Measurements from ENCODE around the gene POP4.

POP4 gene

DNA sequence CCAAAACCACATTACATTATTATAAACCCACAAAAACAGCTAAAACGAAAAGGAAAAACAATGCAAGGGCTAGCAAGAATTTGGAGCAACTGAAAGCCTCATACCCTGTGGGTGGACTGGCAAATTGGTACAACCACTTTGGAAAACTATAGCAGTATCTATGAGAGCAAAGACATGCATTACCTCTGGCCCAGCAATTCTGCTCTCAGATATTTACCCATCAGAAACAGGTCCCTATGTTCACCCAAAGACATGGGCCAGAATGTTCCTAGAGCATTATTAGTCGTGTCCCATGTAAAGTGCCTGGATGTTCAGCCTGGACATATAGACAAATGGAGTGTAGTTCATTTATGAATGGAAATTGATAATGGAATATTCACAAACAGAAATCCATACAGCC is 27.9 kb downstream of the POP4 start:
- Histone ChIP-seq H2BK12ac (ENCODE audit: low read length in 2 of 2) (no peak overlapping the region), H3K14ac (ENCODE audit: low read length in 2 of 2) (no peak overlapping the region), H3K9ac (ENCODE audit: low read length) (no peak overlapping the region), H3K4me3 (ENCODE audit: insufficient read depth in 1 of 2, low read depth in 1 of 2, low read length in 2 of 2) (no peak overlapping the region), H2AFZ (ENCODE audit: low read depth, low read length) (no peak overlapping the region), H3K23ac (ENCODE audit: low read length in 2 of 2) (no peak overlapping the region), H2BK120ac (ENCODE audit: low read depth, low read length) (no peak overlapping the region), H4K91ac (ENCODE audit: low read length) (no peak overlapping the region), H3K79me1 (replicated peaks; ENCODE audit: low read length, poor library complexity, severe bottlenecking) (no peaks in the 10 kb centered on the region), H3K27me3 (ENCODE audit: control insufficient read depth in 1 of 2, insufficient read depth in 1 of 2, low read length in 2 of 2) (peaks cover 7 to 12% of the 10 kb centered on the region in 2 experiments), H3K4ac (ENCODE audit: low read depth in 1 of 2, low read length in 2 of 2) (no peak overlapping the region), H2BK5ac (ENCODE audit: low read depth, low read length, poor library complexity, severe bottlenecking) (no peak overlapping the region), H4K8ac (ENCODE audit: low read length) (no peak overlapping the region), H2BK15ac (ENCODE audit: low read depth, poor library complexity, severe bottlenecking) (no peak overlapping the region), H3K18ac (ENCODE audit: low read depth in 1 of 2, low read length in 2 of 2) (no peak overlapping the region), H3K9me3 (ENCODE audit: control insufficient read depth, low read length) (peaks cover 4% of the 10 kb centered on the region), H3K4me1 (ENCODE audit: control insufficient read depth, insufficient read depth, low read depth, low read length) (no peaks in the 10 kb centered on the region), H2AK5ac (ENCODE audit: low read length, severe bottlenecking) (no peak overlapping the region), H3K4me2 (ENCODE audit: low read length, poor library complexity, severe bottlenecking) (no peak overlapping the region), H3K36me3 (ENCODE audit: control insufficient read depth in 1 of 2, insufficient read depth in 2 of 2, low read depth in 1 of 2, low read length in 2 of 2) (no peaks in the 10 kb centered on the region), H3K27ac (ENCODE audit: low read length, poor library complexity, severe bottlenecking) (no peak overlapping the region)
- no peak for DNase-seq
- WGBS = 51% methylated on average over 2 of the region's 2 CpGs

DNA sequence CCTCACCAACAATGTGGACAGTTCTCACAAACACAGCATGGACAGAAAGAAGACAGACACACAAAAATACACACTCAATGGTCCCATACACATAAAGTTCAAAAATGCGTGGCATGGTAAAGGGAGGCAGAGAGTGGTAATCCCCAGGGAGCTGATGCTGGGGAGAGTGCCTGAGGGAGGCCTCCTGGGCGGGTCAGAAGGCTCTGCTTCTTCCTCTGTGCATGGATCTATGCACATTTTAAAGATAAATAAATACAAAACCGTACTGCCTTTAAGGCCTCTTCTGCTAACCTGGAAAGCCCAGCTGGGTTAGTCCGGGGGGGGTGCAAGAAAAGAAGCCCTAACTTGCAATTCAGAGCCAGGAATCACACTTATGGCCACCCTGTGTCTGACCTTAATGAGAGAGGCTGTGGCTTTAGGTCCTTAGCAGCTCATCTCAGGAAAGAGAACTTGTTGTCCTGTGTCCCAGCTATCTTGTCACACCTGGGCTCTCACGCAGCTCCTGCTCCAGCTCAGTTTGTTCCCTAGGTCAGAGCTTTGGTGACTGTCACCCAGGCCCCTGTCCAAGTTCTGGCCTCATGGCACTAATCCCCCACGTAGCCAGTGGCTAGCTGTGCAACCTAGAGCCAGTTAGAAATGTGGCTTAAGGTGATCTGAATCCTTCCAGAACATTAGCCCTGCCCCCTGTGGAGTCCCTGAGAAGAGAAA is 28.5 kb downstream of the POP4 start:
- H3K4ac ChIP-seq (ENCODE audit: low read depth in 1 of 2, low read length in 2 of 2) = no peak overlapping the region
- H2AK5ac ChIP-seq (ENCODE audit: low read length, severe bottlenecking) = no peak overlapping the region
- no peak overlapping the region for H2BK5ac ChIP-seq (ENCODE audit: low read depth, low read length, poor library complexity, severe bottlenecking)

DNA sequence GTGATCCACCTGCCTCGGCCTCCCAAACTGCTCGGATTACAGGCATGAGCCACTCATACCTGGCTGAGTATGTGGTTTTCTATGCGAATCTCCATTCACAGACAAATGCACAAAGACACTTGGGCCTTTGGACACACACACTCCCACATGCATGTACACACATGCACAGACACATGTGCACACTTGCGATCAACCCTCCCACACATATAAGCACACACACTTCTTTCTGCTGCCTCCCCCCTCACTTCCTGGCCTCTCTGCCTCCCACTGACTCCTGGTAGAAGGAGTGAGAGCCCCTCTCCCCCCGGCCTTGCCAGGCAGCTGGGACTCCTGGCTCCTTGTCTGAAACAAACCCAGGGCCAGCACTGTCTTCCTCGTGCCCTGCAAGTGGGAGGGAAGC is 29.9 kb downstream of the POP4 start:
- Histone ChIP-seq H3K4me3 (ENCODE audit: insufficient read depth in 1 of 2, low read depth in 1 of 2, low read length in 2 of 2) (no peak overlapping the region), H3K14ac (ENCODE audit: low read length in 2 of 2) (no peak overlapping the region), H2BK120ac (ENCODE audit: low read depth, low read length) (no peak overlapping the region), H3K27ac (ENCODE audit: low read length, poor library complexity, severe bottlenecking) (no peak overlapping the region), H4K91ac (ENCODE audit: low read length) (peak overlapping the region; percentile 18), H3K27me3 (ENCODE audit: control insufficient read depth in 1 of 2, insufficient read depth in 1 of 2, low read length in 2 of 2) (peaks cover 7 to 12% of the 10 kb centered on the region in 2 experiments), H3K18ac (ENCODE audit: low read depth in 1 of 2, low read length in 2 of 2) (no peak overlapping the region), H3K4me2 (ENCODE audit: low read length, poor library complexity, severe bottlenecking) (no peak overlapping the region), H3K9ac (ENCODE audit: low read length) (no peak overlapping the region), H3K79me1 (replicated peaks; ENCODE audit: low read length, poor library complexity, severe bottlenecking) (no peaks in the 10 kb centered on the region), H2AFZ (ENCODE audit: low read depth, low read length) (no peak overlapping the region), H4K8ac (ENCODE audit: low read length) (no peak overlapping the region), H2AK5ac (ENCODE audit: low read length, severe bottlenecking) (no peak overlapping the region), H2BK15ac (ENCODE audit: low read depth, poor library complexity, severe bottlenecking) (no peak overlapping the region), H3K9me3 (ENCODE audit: control insufficient read depth, low read length) (peaks cover 4% of the 10 kb centered on the region), H3K23ac (ENCODE audit: low read length in 2 of 2) (no peak overlapping the region), H2BK12ac (ENCODE audit: low read length in 2 of 2) (no peak overlapping the region), H2BK5ac (ENCODE audit: low read depth, low read length, poor library complexity, severe bottlenecking) (no peak overlapping the region), H3K36me3 (ENCODE audit: control insufficient read depth in 1 of 2, insufficient read depth in 2 of 2, low read depth in 1 of 2, low read length in 2 of 2) (no peaks in the 10 kb centered on the region), H3K4me1 (ENCODE audit: control insufficient read depth, insufficient read depth, low read depth, low read length) (no peaks in the 10 kb centered on the region), H3K4ac (ENCODE audit: low read depth in 1 of 2, low read length in 2 of 2) (no peak overlapping the region)
- 83% methylated on average over 6 of the region's 6 CpGs for WGBS
- no peak for DNase-seq

More for the DNA sequence above, 28.5 kb downstream of the POP4 start:
- Histone ChIP-seq H3K27me3 (ENCODE audit: control insufficient read depth in 1 of 2, insufficient read depth in 1 of 2, low read length in 2 of 2) (peaks cover 7 to 12% of the 10 kb centered on the region in 2 experiments), H3K23ac (ENCODE audit: low read length in 2 of 2) (no peak overlapping the region), H2BK12ac (ENCODE audit: low read length in 2 of 2) (no peak overlapping the region), H2BK120ac (ENCODE audit: low read depth, low read length) (no peak overlapping the region), H3K79me1 (replicated peaks; ENCODE audit: low read length, poor library complexity, severe bottlenecking) (no peaks in the 10 kb centered on the region), H3K36me3 (ENCODE audit: control insufficient read depth in 1 of 2, insufficient read depth in 2 of 2, low read depth in 1 of 2, low read length in 2 of 2) (no peaks in the 10 kb centered on the region), H4K91ac (ENCODE audit: low read length) (no peak overlapping the region), H2BK15ac (ENCODE audit: low read depth, poor library complexity, severe bottlenecking) (no peak overlapping the region), H3K9ac (ENCODE audit: low read length) (no peak overlapping the region), H4K8ac (ENCODE audit: low read length) (no peak overlapping the region), H3K18ac (ENCODE audit: low read depth in 1 of 2, low read length in 2 of 2) (no peak overlapping the region), H3K4me1 (ENCODE audit: control insufficient read depth, insufficient read depth, low read depth, low read length) (no peaks in the 10 kb centered on the region), H2AFZ (ENCODE audit: low read depth, low read length) (no peak overlapping the region), H3K4me3 (ENCODE audit: insufficient read depth in 1 of 2, low read depth in 1 of 2, low read length in 2 of 2) (no peak overlapping the region), H3K9me3 (ENCODE audit: control insufficient read depth, low read length) (peaks cover 4% of the 10 kb centered on the region), H3K14ac (ENCODE audit: low read length in 2 of 2) (no peak overlapping the region), H3K4me2 (ENCODE audit: low read length, poor library complexity, severe bottlenecking) (no peak overlapping the region), H3K27ac (ENCODE audit: low read length, poor library complexity, severe bottlenecking) (no peak overlapping the region)
- 61% methylated on average over 6 of the region's 6 CpGs for WGBS
- no peak for DNase-seq

DNA sequence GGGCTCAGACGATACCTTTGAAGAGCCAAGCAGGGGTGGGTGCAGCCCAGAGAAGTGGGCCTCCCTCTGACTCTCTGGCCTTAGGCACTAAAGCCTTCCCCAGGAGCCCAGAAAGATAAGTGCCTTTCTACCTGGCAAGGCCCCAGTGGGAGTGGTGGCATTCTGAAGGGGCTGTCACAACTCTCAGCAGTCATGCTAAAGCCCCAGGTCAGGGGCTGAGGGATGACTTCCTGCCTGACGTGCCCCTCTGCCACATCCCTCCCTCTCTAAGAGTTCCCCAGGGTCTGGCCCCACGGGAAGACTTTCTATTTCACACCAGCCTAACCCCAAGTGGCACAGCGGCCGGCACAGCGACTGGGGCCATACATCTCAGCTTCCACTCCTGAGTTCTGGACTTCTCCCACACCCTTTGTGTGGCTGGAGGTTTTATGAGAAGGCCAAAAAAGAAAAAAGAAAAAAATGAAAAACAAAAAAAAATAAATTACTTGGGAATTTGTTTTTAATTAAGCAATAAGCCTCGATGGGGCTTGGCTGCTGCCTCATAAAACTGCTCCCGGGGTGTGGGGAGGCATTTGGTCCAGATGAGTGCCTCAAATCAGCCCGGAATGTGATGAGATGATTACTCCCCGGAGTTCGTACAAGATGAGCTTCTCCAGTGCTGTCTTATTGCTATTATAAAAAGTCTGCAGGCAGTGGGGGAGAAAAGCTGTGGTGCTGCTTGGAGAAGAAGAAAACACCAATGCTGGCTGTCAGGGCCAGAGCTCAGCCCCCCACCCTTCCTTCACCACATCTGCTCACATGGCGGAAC is 30.7 kb downstream of the POP4 start:
- Histone ChIP-seq H2BK120ac (ENCODE audit: low read depth, low read length) (no peak overlapping the region), H4K91ac (ENCODE audit: low read length) (no peak overlapping the region), H2BK5ac (ENCODE audit: low read depth, low read length, poor library complexity, severe bottlenecking) (no peak overlapping the region), H2AFZ (ENCODE audit: low read depth, low read length) (no peak overlapping the region), H2BK12ac (ENCODE audit: low read length in 2 of 2) (no peak overlapping the region), H3K14ac (ENCODE audit: low read length in 2 of 2) (no peak overlapping the region), H3K27me3 (ENCODE audit: control insufficient read depth in 1 of 2, insufficient read depth in 1 of 2, low read length in 2 of 2) (peaks cover 8 to 9% of the 10 kb centered on the region in 2 experiments), H3K18ac (ENCODE audit: low read depth in 1 of 2, low read length in 2 of 2) (no peak overlapping the region), H4K8ac (ENCODE audit: low read length) (no peak overlapping the region), H2BK15ac (ENCODE audit: low read depth, poor library complexity, severe bottlenecking) (no peak overlapping the region), H3K36me3 (ENCODE audit: control insufficient read depth in 1 of 2, insufficient read depth in 2 of 2, low read depth in 1 of 2, low read length in 2 of 2) (no peaks in the 10 kb centered on the region), H3K9ac (ENCODE audit: low read length) (no peak overlapping the region), H3K23ac (ENCODE audit: low read length in 2 of 2) (no peak overlapping the region), H3K4me3 (ENCODE audit: insufficient read depth in 1 of 2, low read depth in 1 of 2, low read length in 2 of 2) (no peak overlapping the region), H3K4me1 (ENCODE audit: control insufficient read depth, insufficient read depth, low read depth, low read length) (no peaks in the 10 kb centered on the region), H3K9me3 (ENCODE audit: control insufficient read depth, low read length) (peaks cover 4% of the 10 kb centered on the region), H3K79me1 (replicated peaks; ENCODE audit: low read length, poor library complexity, severe bottlenecking) (no peaks in the 10 kb centered on the region), H2AK5ac (ENCODE audit: low read length, severe bottlenecking) (no peak overlapping the region), H3K4ac (ENCODE audit: low read depth in 1 of 2, low read length in 2 of 2) (no peak overlapping the region), H3K4me2 (ENCODE audit: low read length, poor library complexity, severe bottlenecking) (no peak overlapping the region), H3K27ac (ENCODE audit: low read length, poor library complexity, severe bottlenecking) (no peak overlapping the region)
- no peak for DNase-seq
- WGBS = 81% methylated on average over 6 of the region's 12 CpGs
